Measurements from ENCODE around the gene KLHL29. TPM values are rescaled to one million over a fixed set of nuclear protein-coding genes. Genes with fewer than 3 reads are reported as not detected.
A peak's percentile ranks its signal among the peaks of the same experiment; 100 is the strongest.

KLHL29 gene
- total and polyA plus RNA-seq, 4 donors, result 0.29 to 2.3 (median 0.68) TPM

- H3K36me3 ChIP-seq (ENCODE audit: control insufficient read depth in 4 of 4, insufficient read depth in 3 of 4, low read depth in 1 of 4, low read length in 3 of 4), result no peaks in the 10 kb centered on the region
- DNase-seq (ENCODE audit: low spot score), result no peak
- H3K9me3 ChIP-seq (ENCODE audit: control insufficient read depth in 4 of 4, low read length in 3 of 4), result no peaks in the 10 kb centered on the region
- H3K27ac ChIP-seq (ENCODE audit: low read depth in 1 of 2, low read length in 2 of 2), result peak overlapping the region in 1 of 2 donors; percentile 36
- H3K4me3 ChIP-seq (ENCODE audit: low read depth in 1 of 3, low read length in 3 of 3), result no peak overlapping the region
- H3K9ac ChIP-seq (ENCODE audit: low read depth in 1 of 2, low read length in 2 of 2), result no peak overlapping the region
- H3K27me3 ChIP-seq (ENCODE audit: control insufficient read depth in 4 of 4, insufficient read depth in 4 of 4, low read length in 3 of 4), result no peaks in the 10 kb centered on the region
- peaks cover 0 to 4% (median 0%) of the 10 kb centered on the region in 4 donors for H3K4me1 ChIP-seq (ENCODE audit: control insufficient read depth in 4 of 4, insufficient read depth in 4 of 4, low read length in 3 of 4)
- TF ChIP-seq NR2F2 (IDR thresholded peaks at IDR 0.05), result peak; percentile 34
- TF ChIP-seq TAF1 (conservative IDR thresholded peaks at IDR 0.05), result no peak
- peak in 1 of 2 donors; percentile 5 for TF ChIP-seq RXRA (IDR thresholded peaks at IDR 0.05)
- WGBS, result 87% methylated on average over 31 of the region's 31 CpGs
Measured at GRCh38 chr2:23423062-23423872, 38.3 kb downstream of the KLHL29 start.

- WGBS, result 89% methylated on average over 16 of the region's 16 CpGs
- no peak overlapping the region for H3K4me3 ChIP-seq (ENCODE audit: low read depth in 1 of 3, low read length in 3 of 3)
- H3K27me3 ChIP-seq (ENCODE audit: control insufficient read depth in 4 of 4, insufficient read depth in 4 of 4, low read length in 3 of 4), result no peaks in the 10 kb centered on the region
- H3K4me1 ChIP-seq (ENCODE audit: control insufficient read depth in 4 of 4, insufficient read depth in 4 of 4, low read length in 3 of 4), result peaks cover 0 to 4% (median 0%) of the 10 kb centered on the region in 4 donors
- DNase-seq (ENCODE audit: low spot score), result no peak
- no peaks in the 10 kb centered on the region for H3K9me3 ChIP-seq (ENCODE audit: control insufficient read depth in 4 of 4, low read length in 3 of 4)
- no peak overlapping the region for H3K27ac ChIP-seq (ENCODE audit: low read depth in 1 of 2, low read length in 2 of 2)
- no peaks in the 10 kb centered on the region for H3K36me3 ChIP-seq (ENCODE audit: control insufficient read depth in 4 of 4, insufficient read depth in 3 of 4, low read depth in 1 of 4, low read length in 3 of 4)
- no peak for TF ChIP-seq FOXA2 (IDR thresholded peaks at IDR 0.05)
- TF ChIP-seq HNF4G (IDR thresholded peaks at IDR 0.05), result no peak
- TF ChIP-seq EGR1 (IDR thresholded peaks at IDR 0.05; ENCODE audit: low read depth in 2 of 2), result no peak
- no peak for TF ChIP-seq REST (IDR thresholded peaks at IDR 0.05)
- no peak for TF ChIP-seq SP1 (IDR thresholded peaks at IDR 0.05)
- no peak for TF ChIP-seq TAF1 (conservative IDR thresholded peaks at IDR 0.05)
- no peak for TF ChIP-seq GABPA (IDR thresholded peaks at IDR 0.05 in 1 of 2, conservative IDR thresholded peaks at IDR 0.05 in 1 of 2)
- TF ChIP-seq ATF3 (IDR thresholded peaks at IDR 0.05), result no peak
- TF ChIP-seq NR2F2 (IDR thresholded peaks at IDR 0.05), result no peak
- TF ChIP-seq ZBTB33 (IDR thresholded peaks at IDR 0.05), result no peak
- TF ChIP-seq MAX (IDR thresholded peaks at IDR 0.05), result no peak
- TF ChIP-seq FOXA1 (IDR thresholded peaks at IDR 0.05), result no peak
- no peak for TF ChIP-seq RAD21 (IDR thresholded peaks at IDR 0.05)
- TF ChIP-seq RXRA (IDR thresholded peaks at IDR 0.05), result no peak
- no peak for TF ChIP-seq HNF4A (conservative IDR thresholded peaks at IDR 0.05)
- TF ChIP-seq YY1 (IDR thresholded peaks at IDR 0.05), result no peak
- TF ChIP-seq CTCF (IDR thresholded peaks at IDR 0.05; ENCODE audit: low read depth, low read length, missing input control), result no peak
- TF ChIP-seq JUND (IDR thresholded peaks at IDR 0.05), result no peak
- H3K9ac ChIP-seq (ENCODE audit: low read depth in 1 of 2, low read length in 2 of 2), result no peak overlapping the region
Measured at GRCh38 chr2:23423873-23424680, 39.1 kb downstream of the KLHL29 start.

All from liver (tissue), 9 donors.